HG03135 (cell line): ENCODE measurements around the gene FOXP1.
A peak's percentile ranks its signal among the peaks of the same experiment; 100 is the strongest.

Experiments
- ATAC-seq: cut with Tn5 transposase; IDR thresholded peaks from one replicate; pipeline ENCODE4 v1.9.1; 2021; ENCODE audit warnings: mild to moderate bottlenecking, moderate library complexity; ENCODE audit not compliant: unreplicated experiment

FOXP1 gene

DNA sequence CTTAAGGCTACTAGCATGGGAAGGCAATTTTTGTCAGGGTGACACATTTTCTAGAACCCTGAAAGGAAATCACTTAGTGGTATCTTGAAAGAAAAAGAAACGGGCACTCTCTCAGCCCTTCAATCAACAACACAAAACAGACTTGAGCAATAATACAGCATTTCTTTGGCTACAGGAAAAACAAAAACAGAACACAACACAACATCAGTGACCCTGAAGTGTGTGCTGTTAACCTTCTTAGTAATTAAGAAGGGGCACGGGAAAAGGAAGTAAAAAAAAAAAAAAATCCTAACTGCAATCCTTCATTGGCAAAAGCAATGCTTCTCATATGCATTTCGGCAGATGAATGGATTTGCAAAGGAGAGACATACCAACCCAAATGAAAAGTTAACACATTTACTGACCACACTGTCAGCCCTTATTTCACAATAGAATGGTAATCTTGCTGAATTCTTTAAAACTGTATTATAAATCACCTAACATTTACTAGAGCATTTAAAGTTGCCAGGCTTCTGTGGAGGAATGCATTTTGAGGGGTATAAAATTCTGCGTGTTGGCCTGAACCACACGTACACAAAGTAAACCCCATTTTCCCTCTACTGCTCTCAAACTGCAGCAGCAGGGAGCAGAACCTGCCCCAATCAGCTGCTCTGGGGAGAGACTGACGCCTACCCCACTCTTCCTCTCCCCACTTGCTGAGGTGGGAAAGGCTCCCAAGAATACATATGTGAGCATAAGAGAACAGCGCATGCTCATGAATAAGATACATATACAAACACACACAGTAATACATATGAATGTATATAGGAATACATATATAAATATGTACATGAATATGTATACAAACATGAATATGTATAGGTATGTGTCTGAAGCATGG, 198.5 kb downstream of the FOXP1 start:
- no peak for ATAC-seq

DNA sequence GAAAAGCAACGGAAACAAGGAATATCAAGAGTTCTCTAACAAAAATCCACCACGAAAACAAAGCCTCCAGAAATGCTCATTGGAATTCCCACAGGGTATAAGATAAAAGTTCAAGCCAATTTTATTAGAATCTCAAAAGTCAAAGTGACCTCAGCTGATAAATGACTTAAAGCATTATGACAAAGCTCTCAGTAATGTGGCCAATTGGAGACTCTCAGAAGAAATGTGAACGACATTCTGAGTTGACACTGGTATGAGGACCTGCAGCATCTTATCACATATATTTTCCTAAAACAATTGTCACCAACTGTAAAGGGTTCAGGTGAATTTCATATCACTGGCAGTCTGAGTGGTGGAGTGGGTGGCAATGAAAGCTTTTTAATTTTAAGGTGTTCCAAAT, 199.1 kb downstream of the FOXP1 start:
- ATAC-seq, result no peak

DNA sequence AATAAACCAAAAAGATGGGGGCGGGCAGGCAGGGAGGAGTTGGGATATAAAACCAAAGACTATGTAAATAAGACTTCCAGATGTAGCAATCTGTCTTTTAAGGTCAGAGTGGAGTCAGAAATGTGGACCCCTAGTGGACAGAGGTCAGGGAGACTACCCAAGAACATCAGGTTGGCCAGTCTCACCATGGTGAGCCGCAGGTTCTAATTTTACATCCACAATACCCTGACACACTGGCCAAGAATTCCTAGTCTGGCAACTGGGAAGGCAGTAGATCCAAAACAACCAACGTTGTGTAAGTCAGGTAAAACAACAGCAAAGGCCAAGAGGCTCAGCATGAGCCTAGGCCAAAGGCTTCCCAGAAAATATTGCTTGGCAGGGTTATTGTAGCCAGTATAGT, 203.4 kb downstream of the FOXP1 start:
- no peak for ATAC-seq

GRCh38 chr3:71378509-71378908, 205.0 kb downstream of the FOXP1 start:
- no peak for ATAC-seq

- ATAC-seq, result peak; percentile 60
Measured at GRCh38 chr3:71376911-71377310, 206.6 kb downstream of the FOXP1 start.

GRCh38 chr3:71376503-71376902, 207.0 kb downstream of the FOXP1 start:
- no peak for ATAC-seq

DNA sequence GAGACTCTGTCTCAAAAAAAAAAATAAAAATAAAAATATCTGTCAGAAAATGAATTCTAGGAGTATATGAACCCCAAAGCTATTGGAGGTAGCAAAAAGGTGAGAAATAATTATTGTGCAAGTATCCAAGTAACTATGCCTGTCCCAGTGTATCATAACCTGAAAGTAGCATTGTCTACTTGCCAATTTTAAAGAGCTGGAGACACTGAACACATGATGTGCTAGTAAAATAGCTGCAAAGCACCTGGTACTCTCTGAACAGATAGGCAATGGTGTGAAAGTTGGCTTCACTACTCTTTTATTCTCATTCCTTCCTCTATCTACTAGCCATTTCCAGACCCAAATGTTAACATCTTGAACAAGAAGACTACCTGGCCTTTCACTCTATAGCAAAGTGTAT, 208.9 kb downstream of the FOXP1 start:
- no peak for ATAC-seq

GRCh38 chr3:71372911-71373637, 210.5 kb downstream of the FOXP1 start:
- no peak for ATAC-seq

DNA sequence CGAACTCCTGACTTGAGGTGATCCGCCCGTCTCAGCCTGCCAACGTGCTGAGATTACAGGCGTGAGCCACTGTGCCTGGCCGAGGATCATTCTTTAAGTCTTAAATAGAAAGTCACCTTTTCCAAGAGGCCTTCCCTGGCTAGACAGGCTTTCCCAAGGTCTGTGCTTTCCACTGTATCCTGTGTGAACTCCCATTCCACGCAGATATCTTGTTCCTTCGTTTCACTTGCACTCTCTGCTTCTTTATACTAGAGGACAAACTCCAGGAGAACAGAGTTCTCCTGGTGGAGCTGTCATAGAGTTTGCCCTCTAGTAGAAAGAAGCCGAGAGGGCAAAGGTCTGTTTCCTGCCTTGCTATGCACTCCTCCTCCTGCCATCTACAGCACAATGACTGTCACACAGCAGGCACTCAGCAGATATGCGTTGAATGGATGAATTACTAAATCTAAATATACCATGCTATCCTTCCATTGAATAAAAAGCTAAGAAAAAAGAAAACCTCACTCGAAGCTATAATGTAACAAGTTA, 211.2 kb downstream of the FOXP1 start:
- no peak for ATAC-seq

DNA sequence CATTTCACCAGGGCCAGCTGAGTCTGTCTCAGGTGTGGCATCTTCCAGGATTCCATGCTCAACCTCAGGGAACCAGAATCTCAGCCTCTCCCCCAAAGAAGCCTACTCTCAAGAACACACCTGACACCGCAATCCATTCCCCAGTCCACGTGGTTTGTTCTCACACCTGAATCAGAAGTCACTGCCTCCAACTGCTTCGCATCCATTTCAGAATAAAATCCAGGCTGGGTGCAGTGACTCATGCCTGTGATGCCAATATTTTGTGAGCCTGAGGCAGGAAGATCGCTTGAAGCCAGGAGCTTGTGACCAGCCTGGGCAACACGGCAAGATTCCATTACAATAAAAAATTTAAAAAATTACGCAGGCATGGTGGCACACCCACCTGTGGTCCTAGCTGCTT, 212.2 kb downstream of the FOXP1 start:
- ATAC-seq, result no peak

DNA sequence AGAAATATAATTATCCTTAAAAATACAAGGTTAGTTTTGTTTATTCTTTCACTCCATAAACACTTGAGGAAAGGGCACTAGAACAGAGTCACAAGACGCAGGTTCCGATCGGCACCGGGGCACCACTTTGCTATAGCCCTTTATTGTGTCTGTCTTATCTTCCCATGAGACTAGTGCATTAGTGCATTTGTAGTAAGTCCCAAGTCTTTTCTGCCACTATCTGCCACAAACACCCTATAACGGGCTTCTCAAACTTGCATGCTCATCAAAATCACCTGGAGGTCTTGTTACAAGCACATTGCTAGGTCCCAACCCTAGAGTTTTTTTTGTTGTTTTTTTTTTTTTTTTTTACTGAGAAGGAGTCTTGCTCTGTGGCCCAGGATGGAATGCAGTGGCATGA, 213.1 kb downstream of the FOXP1 start:
- ATAC-seq, result no peak

DNA sequence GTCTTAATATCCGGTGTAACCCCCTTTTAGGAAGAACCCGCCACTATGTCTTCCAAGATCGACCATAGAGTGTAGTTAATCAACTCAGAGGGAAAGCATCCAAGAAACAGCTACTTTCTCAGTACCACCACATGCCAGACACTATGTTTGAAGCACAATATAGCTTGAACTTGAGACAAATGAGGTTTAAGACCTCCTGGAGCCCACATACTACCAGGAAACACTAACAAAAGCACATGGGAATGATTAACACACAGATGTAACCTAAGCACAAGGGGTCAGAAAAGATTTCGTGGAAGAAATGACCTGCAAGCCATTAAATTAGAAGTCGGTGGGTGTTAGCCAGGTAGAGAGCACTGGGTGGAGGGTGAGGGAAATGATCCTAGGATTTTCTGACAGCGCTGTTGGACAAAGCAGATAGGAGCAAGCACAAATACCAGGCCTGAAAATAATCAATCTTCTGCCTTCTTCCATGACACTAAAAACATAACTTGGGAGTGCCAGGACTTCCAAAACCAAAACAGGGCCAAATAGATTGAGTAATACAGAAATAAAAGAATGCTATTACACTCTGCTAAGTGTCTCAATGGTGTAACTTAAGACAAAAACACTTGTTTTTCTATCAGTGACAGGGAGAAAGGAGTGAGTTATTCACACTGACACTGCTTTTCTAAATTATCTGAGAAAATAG, 213.7 kb downstream of the FOXP1 start:
- ATAC-seq, result no peak

GRCh38 chr3:71366988-71367604, 216.4 kb downstream of the FOXP1 start:
- no peak for ATAC-seq

DNA sequence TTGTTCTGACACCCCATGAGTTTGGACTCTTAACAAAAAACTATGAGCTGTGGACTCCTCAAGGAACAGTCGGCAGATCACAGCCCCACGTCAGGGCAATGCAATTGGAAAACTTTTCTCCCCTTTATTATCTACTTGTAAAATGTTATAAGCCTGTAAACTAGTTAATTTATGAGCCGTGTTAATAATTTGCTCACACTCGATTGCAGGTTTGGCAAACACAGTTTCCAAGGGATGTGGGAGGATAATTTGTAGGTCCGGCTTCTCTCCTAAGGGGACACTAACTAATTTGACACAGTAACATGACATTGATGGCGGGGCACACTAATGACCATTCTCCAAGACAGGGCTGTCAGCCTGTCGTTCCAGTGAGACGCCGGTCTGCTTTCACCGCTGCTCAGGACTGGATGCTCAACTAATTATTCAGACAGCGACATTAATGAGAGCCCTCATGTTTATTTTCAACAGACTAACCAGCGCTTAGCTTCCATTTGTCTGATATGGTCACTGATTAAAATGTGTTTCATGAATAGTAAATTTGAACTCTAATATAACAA, 222.1 kb downstream of the FOXP1 start:
- no peak for ATAC-seq

DNA sequence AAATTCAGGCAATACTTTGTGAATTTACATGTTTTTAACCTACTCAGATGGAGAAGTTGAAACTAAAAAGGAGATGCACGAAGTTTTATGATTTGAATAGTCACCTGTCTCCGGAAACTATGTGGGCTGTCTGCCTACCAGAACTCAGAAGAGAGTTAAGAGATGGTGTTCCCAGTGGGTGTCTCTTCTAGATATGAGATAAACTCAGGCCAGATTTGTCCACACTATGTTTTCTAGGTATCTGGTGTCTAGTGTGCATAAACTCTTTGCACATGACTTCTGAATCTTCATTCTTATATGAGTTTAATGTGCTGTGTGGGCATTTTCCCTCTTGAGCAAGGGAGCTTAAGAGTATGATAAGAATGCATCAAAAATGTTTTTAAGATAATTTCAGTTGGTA, 222.8 kb downstream of the FOXP1 start:
- peak; percentile 91 for ATAC-seq

DNA sequence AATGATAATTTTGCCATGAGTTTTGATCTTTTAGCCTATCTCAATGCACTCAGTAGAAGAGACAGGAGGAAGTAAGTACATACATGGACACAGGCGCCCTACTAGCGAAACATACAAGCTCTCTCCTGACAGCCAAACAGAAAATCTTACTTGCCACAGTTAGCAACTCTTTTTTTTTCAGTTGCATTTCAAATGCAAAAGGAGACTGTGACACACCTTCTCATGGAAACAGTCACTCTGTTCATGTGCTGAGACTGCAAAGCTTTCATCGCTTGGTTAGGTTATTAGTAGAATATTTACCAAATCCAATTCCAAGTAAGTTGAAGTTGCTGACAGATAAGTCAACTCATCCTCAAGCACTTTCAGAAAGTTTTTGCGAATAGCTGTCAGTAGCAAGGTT, 223.3 kb downstream of the FOXP1 start:
- ATAC-seq, result peak; percentile 34

- ATAC-seq, result no peak
Measured at GRCh38 chr3:71358243-71358642, 225.3 kb downstream of the FOXP1 start.

GRCh38 chr3:71356265-71356664, 227.3 kb downstream of the FOXP1 start:
- ATAC-seq, result no peak

DNA sequence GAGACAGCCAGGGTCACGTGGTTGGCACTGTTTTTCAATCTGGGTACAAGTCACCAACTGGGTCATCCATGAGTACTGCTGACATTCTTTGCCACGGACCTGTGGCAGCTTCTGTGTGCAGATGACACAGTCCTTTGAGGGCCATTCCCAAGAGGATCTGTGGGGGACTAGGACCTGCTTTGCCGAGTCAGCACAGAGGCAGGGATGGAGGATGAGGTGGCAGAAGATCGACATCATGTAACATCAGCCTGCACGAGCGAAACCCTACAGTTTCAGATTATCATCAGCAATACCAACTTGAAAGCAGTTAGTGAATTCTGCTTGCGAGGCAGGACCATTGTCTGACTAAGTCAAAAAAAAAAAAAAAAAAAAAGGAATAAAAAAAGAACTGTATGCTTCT, 227.7 kb downstream of the FOXP1 start:
- no peak for ATAC-seq

- no peak for ATAC-seq
Measured at GRCh38 chr3:71355037-71355436, 228.5 kb downstream of the FOXP1 start.
